Astrocyte (in vitro differentiated cells and primary cell): ENCODE results near the gene CDC42EP1.

Experiments
- EZH2 ChIP-seq: IDR thresholded peaks from 2 replicates; pipeline ENCODE4 v1.6.1; 2012; ENCODE audit warnings: mild to moderate bottlenecking, low read length, inconsistent platforms; ENCODE audit not compliant: insufficient read depth
- TF ChIP-seq, protein P1 (sequence below): IDR thresholded peaks from 2 replicates; pipeline ENCODE4 v1.5.1; 2011; ENCODE audit warnings: low read depth, mild to moderate bottlenecking, inconsistent platforms, low read length, moderate library complexity; ENCODE audit not compliant: insufficient read depth

DNA sequence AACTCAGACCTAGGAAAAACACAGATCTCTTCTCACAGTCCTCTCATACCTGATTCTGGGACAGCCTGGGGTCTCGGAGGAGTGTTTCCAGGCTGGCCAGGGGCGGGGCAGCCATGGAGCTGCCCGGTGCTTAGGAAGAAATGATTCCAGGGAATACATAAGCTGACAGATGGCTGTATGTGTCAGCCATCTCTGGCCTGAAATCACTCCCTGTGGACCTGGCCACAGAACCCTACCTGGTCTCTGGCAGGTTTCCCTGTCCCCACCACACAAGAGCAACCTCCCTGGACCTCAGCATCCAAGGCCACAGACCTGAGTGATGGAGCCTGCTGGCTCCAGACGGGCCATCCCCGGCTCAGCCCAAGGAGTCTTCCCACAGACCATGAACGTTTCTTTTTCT is 58.4 kb downstream of the CDC42EP1 start:
- TF ChIP-seq, protein P1, sequence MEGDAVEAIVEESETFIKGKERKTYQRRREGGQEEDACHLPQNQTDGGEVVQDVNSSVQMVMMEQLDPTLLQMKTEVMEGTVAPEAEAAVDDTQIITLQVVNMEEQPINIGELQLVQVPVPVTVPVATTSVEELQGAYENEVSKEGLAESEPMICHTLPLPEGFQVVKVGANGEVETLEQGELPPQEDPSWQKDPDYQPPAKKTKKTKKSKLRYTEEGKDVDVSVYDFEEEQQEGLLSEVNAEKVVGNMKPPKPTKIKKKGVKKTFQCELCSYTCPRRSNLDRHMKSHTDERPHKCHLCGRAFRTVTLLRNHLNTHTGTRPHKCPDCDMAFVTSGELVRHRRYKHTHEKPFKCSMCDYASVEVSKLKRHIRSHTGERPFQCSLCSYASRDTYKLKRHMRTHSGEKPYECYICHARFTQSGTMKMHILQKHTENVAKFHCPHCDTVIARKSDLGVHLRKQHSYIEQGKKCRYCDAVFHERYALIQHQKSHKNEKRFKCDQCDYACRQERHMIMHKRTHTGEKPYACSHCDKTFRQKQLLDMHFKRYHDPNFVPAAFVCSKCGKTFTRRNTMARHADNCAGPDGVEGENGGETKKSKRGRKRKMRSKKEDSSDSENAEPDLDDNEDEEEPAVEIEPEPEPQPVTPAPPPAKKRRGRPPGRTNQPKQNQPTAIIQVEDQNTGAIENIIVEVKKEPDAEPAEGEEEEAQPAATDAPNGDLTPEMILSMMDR: no peak
- no peak for TF ChIP-seq EZH2
